WTC11 (cell line): ENCODE measurements around the gene UTS2B. TPM values are rescaled to one million over a fixed set of nuclear protein-coding genes. Genes with fewer than 3 reads are reported as not detected.

Source experiments
- ATAC-seq: fragments of 200-7000 bp; cut with Tn5 transposase; 2 replicates; pipeline ENCODE4 v1.10.0; 2021; ENCODE audit warnings: mild to moderate bottlenecking, moderate library complexity
- CTCF ChIA-PET: fragments of 300-600 bp; sonication (Branson Sonifier 250); formaldehyde crosslinking; loops from one replicate; lab custom pipeline; 2021; ENCODE audit warnings: antibody characterized with exemption; lab: Charles Lee
- POLR2A ChIA-PET: fragments of 350-600 bp; sonication (Branson Sonifier 250); formaldehyde crosslinking; loops from one replicate; lab custom pipeline; 2021; ENCODE audit warnings: antibody characterized with exemption; lab: Charles Lee
- DNase-seq: peaks from one replicate; pipeline ENCODE4 v3.0.0; 2021; ENCODE audit warnings: low spot score
- H3K27ac Mint-ChIP-seq: 2 replicates; pipeline ENCODE4 v1.8.0; 2021; ENCODE audit warnings: mixed read lengths
- H3K27me3 Mint-ChIP-seq: 2 replicates; pipeline ENCODE4 v1.8.0; 2021; ENCODE audit warnings: low read depth, mild to moderate bottlenecking, moderate library complexity, mixed read lengths
- H3K36me3 Mint-ChIP-seq: 2 replicates; pipeline ENCODE4 v1.8.0; 2021; ENCODE audit warnings: mixed read lengths
- H3K4me1 Mint-ChIP-seq: 2 replicates; pipeline ENCODE4 v1.8.0; 2022; ENCODE audit warnings: mixed read lengths
- H3K4me3 Mint-ChIP-seq: 2 replicates; pipeline ENCODE4 v1.8.0; 2021; ENCODE audit warnings: mild to moderate bottlenecking, moderate library complexity, mixed read lengths
- H3K9me3 Mint-ChIP-seq: 2 replicates; pipeline ENCODE4 v1.8.0; 2021; ENCODE audit warnings: mixed read lengths
- E2F1 ChIP-seq: sonication (generic); formaldehyde crosslinking; IDR thresholded peaks from 2 replicates; pipeline ENCODE4 v1.8.0; 2022; ENCODE audit warnings: mild to moderate bottlenecking, missing genetic modification reagents
- ERG ChIP-seq: fragments of 250-450 bp; sonication (Bioruptor Pico); IDR thresholded peaks from 2 replicates; pipeline ENCODE4 v1.8.0; 2021; ENCODE audit warnings: mild to moderate bottlenecking
- ETV6 ChIP-seq: sonication (generic); formaldehyde crosslinking; IDR thresholded peaks from 2 replicates; pipeline ENCODE4 v1.8.1; 2022; ENCODE audit warnings: mild to moderate bottlenecking, missing genetic modification reagents
- FOXJ3 ChIP-seq: sonication (generic); formaldehyde crosslinking; IDR thresholded peaks from 2 replicates; pipeline ENCODE4 v1.9.0; 2021; ENCODE audit warnings: missing genetic modification reagents, mild to moderate bottlenecking, borderline replicate concordance
- GRHL2 ChIP-seq: fragments of 250-450 bp; sonication (Bioruptor Pico); IDR thresholded peaks from 2 replicates; pipeline ENCODE4 v1.8.0; 2022; ENCODE audit warnings: mild to moderate bottlenecking, moderate library complexity; ENCODE audit not compliant: insufficient replicate concordance, severe bottlenecking
- NR1H2 ChIP-seq: sonication (generic); formaldehyde crosslinking; IDR thresholded peaks from 2 replicates; pipeline ENCODE4 v1.9.0; 2021; ENCODE audit warnings: mild to moderate bottlenecking, moderate library complexity, missing genetic modification reagents
- RORB ChIP-seq: fragments of 250-450 bp; sonication (Bioruptor Pico); IDR thresholded peaks from 2 replicates; pipeline ENCODE4 v1.9.0; 2021; ENCODE audit warnings: mild to moderate bottlenecking
- SMAD4 ChIP-seq: sonication (generic); formaldehyde crosslinking; IDR thresholded peaks from 2 replicates; pipeline ENCODE4 v1.8.0; 2022; ENCODE audit warnings: mild to moderate bottlenecking, missing genetic modification reagents
- SOX15 ChIP-seq: fragments of 250-450 bp; sonication (Bioruptor Pico); IDR thresholded peaks from 2 replicates; pipeline ENCODE4 v1.9.0; 2021; ENCODE audit warnings: mild to moderate bottlenecking
- USF1 ChIP-seq: sonication (generic); formaldehyde crosslinking; IDR thresholded peaks from 2 replicates; pipeline ENCODE4 v1.8.0; 2022; ENCODE audit warnings: mild to moderate bottlenecking, missing genetic modification reagents
- ZNF138 ChIP-seq: sonication (generic); formaldehyde crosslinking; conservative IDR thresholded peaks from 2 replicates; pipeline ENCODE4 v1.8.1; 2022; ENCODE audit warnings: mild to moderate bottlenecking, moderate library complexity, missing genetic modification reagents
- ZNF281 ChIP-seq: sonication (generic); formaldehyde crosslinking; IDR thresholded peaks from 2 replicates; pipeline ENCODE4 v1.8.0; 2023; ENCODE audit warnings: mild to moderate bottlenecking, missing genetic modification reagents
- ZNF423 ChIP-seq: fragments of 250-450 bp; sonication (Bioruptor Pico); IDR thresholded peaks from 2 replicates; pipeline ENCODE4 v2.1.2; 2022; ENCODE audit warnings: mild to moderate bottlenecking, moderate library complexity
- ZNF671 ChIP-seq: fragments of 250-450 bp; sonication (Bioruptor Pico); IDR thresholded peaks from 2 replicates; pipeline ENCODE4 v1.8.0; 2021; ENCODE audit warnings: mild to moderate bottlenecking
- ZSCAN18 ChIP-seq: fragments of 250-450 bp; sonication (Bioruptor Pico); IDR thresholded peaks from 2 replicates; pipeline ENCODE4 v2.1.2; 2022; ENCODE audit warnings: mild to moderate bottlenecking, moderate library complexity
- total RNA-seq: library from RNA; stranded (reverse); gene quantifications from 3 replicates; pipeline ENCODE4 v1.2.3, GENCODE V29; 2021
- TF ChIP-seq, protein P1 (sequence below): sonication (generic); formaldehyde crosslinking; IDR thresholded peaks from 2 replicates; pipeline ENCODE4 v1.8.0; 2022; ENCODE audit warnings: missing genetic modification reagents
- TF ChIP-seq, protein P2 (sequence below): sonication (generic); formaldehyde crosslinking; IDR thresholded peaks from 2 replicates; pipeline ENCODE4 v1.8.1; 2023; ENCODE audit warnings: mild to moderate bottlenecking, missing genetic modification reagents, moderate library complexity

Gene UTS2B
- total RNA-seq, 1 experiment from 2014 or later: not detected

DNA sequence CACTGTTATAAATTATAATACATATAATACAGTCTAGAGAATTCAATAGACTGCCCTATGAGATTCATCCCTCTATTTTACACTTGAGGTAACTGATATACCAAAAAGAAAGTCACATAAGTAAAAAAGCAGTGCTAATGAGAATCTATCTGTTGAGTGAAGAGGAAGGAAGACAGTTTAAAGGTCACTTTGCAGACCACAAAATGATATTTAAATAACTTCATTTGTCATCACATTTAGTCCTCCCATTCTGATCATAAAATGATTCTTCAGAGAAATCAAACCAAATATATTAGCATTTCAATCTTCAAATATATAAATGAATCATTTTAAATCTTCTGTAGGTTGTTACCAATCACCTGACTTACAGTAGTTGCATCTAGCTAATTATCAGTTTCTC lies 61.6 kb downstream of the UTS2B start (continued):
- TF ChIP-seq ZNF281 (CRISPR knock-in tag) (no peak), ZNF423 (CRISPR knock-in tag) (no peak), ZNF671 (CRISPR knock-in tag) (no peak), RORB (CRISPR knock-in tag) (no peak), ZNF138 (CRISPR knock-in tag) (no peak)

- ChIA-PET CTCF (no interaction called here), POLR2A (no interaction called here)
- H3K4me3 Mint-ChIP-seq: no peak overlapping the region
- H3K27me3 Mint-ChIP-seq: no peaks in the 10 kb centered on the region
- H3K4me1 Mint-ChIP-seq: peaks cover 26% of the 10 kb centered on the region
- no peak overlapping the region for H3K27ac Mint-ChIP-seq
- ATAC-seq: no peak
- TF ChIP-seq GRHL2 (CRISPR knock-in tag) (no peak), RORB (CRISPR knock-in tag) (no peak), SMAD4 (CRISPR knock-in tag) (no peak), NR1H2 (no peak), E2F1 (CRISPR knock-in tag) (no peak), USF1 (no peak), ZNF138 (CRISPR knock-in tag) (no peak)
- H3K36me3 Mint-ChIP-seq: peaks cover 17% of the 10 kb centered on the region
- H3K9me3 Mint-ChIP-seq: peaks cover 18% of the 10 kb centered on the region
- DNase-seq: no peak
Measured at GRCh38 chr3:191263850-191264249, 66.5 kb downstream of the UTS2B start.

- no peak for DNase-seq
- POLR2A ChIA-PET: no interaction called here
- no peak overlapping the region for H3K4me3 Mint-ChIP-seq
- H3K27ac Mint-ChIP-seq: no peak overlapping the region
- TF ChIP-seq, protein P1, sequence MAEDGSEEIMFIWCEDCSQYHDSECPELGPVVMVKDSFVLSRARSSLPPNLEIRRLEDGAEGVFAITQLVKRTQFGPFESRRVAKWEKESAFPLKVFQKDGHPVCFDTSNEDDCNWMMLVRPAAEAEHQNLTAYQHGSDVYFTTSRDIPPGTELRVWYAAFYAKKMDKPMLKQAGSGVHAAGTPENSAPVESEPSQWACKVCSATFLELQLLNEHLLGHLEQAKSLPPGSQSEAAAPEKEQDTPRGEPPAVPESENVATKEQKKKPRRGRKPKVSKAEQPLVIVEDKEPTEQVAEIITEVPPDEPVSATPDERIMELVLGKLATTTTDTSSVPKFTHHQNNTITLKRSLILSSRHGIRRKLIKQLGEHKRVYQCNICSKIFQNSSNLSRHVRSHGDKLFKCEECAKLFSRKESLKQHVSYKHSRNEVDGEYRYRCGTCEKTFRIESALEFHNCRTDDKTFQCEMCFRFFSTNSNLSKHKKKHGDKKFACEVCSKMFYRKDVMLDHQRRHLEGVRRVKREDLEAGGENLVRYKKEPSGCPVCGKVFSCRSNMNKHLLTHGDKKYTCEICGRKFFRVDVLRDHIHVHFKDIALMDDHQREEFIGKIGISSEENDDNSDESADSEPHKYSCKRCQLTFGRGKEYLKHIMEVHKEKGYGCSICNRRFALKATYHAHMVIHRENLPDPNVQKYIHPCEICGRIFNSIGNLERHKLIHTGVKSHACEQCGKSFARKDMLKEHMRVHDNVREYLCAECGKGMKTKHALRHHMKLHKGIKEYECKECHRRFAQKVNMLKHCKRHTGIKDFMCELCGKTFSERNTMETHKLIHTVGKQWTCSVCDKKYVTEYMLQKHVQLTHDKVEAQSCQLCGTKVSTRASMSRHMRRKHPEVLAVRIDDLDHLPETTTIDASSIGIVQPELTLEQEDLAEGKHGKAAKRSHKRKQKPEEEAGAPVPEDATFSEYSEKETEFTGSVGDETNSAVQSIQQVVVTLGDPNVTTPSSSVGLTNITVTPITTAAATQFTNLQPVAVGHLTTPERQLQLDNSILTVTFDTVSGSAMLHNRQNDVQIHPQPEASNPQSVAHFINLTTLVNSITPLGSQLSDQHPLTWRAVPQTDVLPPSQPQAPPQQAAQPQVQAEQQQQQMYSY (CRISPR knock-in tag): no peak
- TF ChIP-seq ETV6 (CRISPR knock-in tag) (no peak), SOX15 (CRISPR knock-in tag) (no peak), ERG (CRISPR knock-in tag) (no peak), ZSCAN18 (CRISPR knock-in tag) (no peak), FOXJ3 (CRISPR knock-in tag) (no peak)
- TF ChIP-seq, protein P2, sequence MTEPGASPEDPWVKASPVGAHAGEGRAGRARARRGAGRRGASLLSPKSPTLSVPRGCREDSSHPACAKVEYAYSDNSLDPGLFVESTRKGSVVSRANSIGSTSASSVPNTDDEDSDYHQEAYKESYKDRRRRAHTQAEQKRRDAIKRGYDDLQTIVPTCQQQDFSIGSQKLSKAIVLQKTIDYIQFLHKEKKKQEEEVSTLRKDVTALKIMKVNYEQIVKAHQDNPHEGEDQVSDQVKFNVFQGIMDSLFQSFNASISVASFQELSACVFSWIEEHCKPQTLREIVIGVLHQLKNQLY (CRISPR knock-in tag): no peak
- peaks cover 17% of the 10 kb centered on the region for H3K36me3 Mint-ChIP-seq
- CTCF ChIA-PET: no interaction called here
- no peak for ATAC-seq
- H3K9me3 Mint-ChIP-seq: peaks cover 18% of the 10 kb centered on the region
- H3K4me1 Mint-ChIP-seq: peaks cover 30% of the 10 kb centered on the region
- H3K27me3 Mint-ChIP-seq: no peaks in the 10 kb centered on the region
Measured at GRCh38 chr3:191263365-191263764, 67.0 kb downstream of the UTS2B start.
